Activated CD4-positive, alpha-beta T cell treated with anti-CD3 and anti-CD28 coated beads for 4 hours (primary cell): ENCODE data around the gene GCFC2.
A peak's percentile ranks its signal among the peaks of the same experiment; 100 is the strongest.
"Not testable (repeated sequence)": the region's sequence is repeated elsewhere in the genome, so short reads cannot be mapped to it uniquely, and the experiment has no call there.

Experiments
- DNase-seq, 2 donors: peaks; one replicate each; pipeline ENCODE4 v3.0.0-alpha.2; 2020

The GCFC2 gene

DNA sequence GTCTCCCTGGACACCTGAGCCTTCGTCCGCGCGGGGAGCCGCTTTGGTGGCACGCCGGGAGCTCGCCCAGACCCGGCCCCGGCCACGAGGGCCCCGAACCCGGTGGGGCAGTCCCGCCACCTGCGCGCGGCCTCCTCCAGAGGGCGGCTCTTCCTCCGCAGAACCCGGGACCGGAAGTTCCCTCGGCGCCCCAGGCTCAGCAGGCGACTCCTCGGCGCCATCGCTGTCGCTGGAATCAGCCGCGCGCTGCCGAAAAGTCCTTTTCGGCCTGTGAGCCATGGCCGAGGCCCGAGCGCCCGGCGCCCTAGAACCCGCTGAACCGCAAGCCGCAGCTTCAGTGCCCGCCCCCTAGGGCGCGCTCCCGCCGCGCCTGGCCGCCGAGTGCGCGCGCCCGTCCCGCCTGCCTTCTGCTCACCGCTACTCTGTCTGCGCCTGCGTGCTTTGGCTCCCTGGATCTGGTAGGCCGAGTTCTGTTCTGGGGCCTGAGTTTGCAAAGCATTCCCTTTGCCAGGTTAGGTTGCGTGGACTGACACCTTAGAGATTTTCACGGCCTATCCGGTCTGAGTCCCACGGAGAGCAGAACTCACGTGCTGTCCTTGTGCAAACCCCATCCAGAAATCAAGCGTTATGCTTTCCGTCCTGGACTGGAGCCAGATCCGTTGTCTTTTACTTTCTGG, at the start of gene GCFC2:
Gene GCFC2, minus strand, starts transcription at position 339 of the 677 bp plus-strand sequence. Its CDS starts 60 bp downstream, at position 279.
- DNase-seq, result peak; percentile 79 to 83

DNA sequence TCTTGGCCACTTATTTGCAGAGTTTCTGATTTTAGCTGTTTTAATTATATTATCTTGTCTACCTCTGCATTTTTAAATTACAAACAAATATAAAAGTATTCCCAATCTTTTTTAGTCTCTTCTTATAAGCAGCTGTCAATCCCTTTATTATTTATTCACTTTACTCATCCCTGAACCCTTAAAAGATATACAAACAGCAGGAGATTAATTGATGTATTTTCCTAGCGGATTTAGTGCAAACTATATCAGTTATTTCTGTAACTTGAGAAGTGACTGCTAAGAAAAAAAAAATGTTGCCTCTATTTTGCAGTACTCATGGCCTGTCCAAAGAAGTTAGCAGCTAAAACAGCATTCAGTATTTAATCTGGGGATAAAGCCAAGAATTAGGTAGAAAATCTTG, 42.1 kb upstream of the GCFC2 start:
- DNase-seq, result no peak

DNA sequence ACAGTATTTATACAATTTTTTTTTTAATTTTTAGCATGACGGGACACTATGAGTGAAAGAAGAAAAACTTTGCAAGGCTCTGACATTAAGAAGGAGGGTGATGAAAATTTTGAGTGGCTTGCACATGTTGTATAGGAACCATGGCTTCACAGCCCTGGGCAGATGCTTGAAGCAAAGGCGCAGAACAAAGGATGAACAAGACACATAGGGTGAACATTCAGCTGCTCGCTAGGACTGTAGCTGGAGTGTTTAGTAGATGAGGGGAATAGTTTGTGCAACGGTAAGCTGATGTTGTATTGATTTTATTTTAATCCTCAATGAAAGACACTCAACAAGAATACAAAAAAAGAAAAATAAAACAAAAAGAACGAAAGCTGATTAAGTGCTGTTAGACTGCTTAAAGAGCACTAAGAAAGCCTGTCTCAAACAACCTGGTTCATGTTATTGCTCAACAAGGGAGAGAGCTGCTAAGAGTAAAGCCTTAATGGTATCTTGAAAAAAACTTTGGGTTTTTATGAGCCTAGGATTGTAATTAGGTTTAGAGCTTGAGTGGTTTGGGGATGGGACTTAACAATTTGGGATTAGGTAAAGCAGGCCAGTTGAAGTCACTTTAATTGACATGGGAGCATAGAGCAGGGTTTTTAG, 41.2 kb upstream of the GCFC2 start:
- no peak for DNase-seq

DNA sequence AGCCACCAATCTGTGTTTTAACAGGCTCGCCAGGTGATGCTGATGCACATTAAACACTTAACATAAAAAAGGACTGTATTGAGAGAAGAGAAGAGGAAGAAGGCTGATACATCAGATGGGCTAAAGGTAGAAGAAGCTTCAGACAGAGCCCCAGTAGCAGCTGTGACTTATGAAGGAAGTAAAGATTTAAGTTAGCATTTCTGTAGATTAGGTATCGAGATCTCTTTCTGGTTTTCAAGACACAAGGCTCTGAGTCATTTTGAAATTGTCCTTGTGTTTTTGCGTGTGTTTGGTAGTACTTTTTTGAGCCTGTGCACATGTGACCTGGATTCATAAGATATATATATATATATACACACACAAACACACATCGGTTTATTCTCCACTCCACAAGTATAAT, 40.6 kb upstream of the GCFC2 start:
- DNase-seq, result no peak

DNA sequence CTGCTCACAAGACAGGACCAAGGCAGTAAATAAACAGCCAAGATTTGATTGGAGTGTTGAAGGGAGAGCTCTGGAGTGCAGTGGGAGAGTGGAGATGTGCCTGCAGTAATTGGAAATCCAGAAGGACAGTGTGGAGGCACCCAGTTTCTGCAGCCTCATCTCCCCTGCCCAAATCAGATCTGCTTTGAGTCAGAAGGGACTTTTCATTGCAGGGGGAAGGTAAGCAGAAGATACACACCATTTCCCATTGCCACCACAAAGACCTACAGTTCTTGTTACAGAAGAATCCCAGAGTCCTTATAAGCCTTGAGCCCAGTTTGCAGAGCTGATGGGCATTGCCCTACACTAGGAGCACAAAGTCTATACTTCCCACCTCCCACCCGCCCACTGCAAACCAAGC, 27.2 kb upstream of the GCFC2 start:
- no peak for DNase-seq

DNA sequence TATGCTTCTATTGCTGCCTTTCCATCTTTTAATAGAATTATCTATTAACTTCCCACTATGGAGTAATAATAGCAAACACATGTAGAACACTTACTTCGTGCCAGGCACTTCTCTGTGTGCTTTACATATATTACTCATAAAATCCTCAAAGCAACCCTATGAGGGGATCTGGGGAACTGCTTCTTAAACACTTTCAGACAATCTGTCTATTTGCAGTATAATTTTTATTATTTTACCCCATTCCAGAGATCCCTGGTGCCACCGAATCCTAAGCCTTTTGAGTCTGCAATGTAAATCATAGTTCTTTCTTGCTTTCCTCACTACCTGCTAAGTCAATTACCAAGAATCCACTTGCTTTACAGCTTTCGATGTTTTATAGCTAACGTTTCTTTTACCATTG, 25.6 kb upstream of the GCFC2 start:
- no peak for DNase-seq

DNA sequence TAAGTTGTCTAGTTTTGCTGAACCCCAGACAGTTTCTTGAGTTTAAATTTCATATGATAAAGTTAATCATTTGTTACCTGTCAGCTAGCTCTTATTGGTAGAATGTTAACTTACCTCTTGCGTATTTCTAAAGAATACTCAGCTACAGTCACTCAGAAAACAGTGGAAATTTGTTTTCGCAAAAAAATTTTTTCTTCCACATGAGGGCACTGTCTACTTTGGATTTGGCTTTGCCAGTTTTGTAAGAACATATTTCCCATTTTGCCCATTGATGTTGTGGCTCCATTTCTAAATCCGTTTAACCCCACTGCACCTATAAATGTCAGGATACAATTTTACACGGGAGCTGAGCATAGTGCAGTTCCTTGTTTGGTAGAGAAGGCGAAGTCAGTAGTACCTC, 19.1 kb upstream of the GCFC2 start:
- no peak for DNase-seq

DNA sequence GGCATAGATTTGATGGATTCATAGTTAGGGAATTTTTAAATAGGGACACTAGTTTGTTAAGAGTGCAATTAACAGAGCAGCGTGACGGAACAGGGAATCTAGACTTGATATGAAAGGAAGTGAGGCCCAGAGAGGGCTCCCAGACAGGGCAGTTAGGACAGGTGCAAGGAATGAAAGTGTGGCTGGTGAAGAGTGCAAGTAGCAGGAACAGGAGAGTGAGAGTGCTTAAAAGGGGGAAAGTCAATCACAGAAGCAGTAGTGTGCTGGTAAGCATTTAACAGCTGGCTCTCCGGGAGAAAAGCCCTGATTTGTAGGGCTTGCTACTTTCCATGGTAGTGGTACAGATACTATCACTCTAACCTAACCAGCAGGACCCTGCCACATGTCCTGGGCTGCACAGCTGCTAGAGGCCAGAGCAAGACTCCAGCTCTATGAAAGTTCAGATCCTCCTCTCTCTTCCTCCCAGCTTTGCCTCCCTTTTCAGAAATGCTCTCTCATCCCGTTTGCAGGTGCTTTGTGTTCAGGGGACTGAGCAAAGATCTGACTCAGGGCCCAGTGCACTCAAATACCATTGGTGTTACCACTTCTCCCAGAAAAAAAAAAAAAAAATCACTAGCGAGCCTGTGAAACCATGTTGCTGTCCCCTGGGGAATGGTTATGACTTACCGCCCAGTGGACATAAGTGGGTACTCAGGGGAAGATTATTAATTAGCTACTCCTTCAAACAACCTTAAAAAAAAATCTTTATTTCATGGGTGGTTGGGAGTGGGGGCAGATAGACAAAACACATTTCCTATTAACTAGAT, 18.1 kb upstream of the GCFC2 start:
- DNase-seq, result no peak

DNA sequence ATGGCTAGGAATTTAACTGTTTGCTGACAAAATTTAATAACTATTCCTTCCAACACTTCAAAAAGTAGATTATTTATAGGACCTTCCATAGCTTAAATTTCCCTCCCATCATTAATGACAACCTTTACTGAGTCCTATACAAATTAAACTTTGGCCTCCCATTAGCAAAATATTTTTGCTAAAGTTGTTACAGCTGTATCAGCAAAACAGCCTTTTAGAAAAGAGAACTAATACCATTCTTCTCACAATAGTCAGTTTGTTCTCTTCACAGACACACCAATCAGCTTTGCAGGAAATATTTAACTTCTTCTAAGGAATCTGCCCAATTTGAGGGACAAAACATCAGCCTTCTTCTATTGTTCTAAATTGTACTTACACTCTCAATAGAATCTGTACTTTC, 12.0 kb upstream of the GCFC2 start:
- DNase-seq, result no peak

DNA sequence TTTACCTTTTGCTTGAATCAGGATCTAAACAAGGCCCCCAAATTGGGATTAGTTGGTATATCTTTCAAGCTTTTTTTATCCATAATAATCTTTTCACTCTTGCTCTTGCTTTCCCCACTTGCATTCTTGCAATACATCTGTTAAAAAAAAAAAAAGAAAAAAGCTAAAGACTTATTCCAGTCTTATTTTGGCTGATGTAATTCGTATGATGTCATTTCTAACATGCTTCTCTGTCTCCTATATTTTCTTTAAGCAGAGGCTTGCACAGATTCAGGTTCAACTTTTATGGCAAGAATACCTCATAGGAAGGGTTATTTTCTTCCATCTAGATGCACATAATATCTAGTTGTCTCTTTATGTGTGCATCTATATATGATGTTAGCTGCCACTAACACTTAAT, 9.8 kb upstream of the GCFC2 start:
- DNase-seq, result no peak

DNA sequence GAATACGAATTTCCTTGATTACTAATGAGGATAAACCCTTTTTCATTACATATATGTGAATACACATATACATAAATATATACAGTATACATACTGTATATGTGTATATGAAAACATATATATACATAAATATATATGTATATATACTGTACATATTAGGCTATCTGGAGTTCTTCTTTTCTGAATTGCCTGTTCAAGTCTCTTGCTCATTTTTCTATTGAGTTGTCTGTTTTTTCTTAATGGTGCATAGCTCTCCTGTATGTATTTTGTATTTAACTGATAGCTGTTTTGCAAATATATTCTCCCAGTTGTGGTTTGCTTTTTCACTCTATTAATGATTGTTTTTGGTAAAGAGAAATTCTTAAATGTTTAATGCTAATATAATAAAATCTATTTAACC, 8.9 kb upstream of the GCFC2 start:
- DNase-seq, result no peak

DNA sequence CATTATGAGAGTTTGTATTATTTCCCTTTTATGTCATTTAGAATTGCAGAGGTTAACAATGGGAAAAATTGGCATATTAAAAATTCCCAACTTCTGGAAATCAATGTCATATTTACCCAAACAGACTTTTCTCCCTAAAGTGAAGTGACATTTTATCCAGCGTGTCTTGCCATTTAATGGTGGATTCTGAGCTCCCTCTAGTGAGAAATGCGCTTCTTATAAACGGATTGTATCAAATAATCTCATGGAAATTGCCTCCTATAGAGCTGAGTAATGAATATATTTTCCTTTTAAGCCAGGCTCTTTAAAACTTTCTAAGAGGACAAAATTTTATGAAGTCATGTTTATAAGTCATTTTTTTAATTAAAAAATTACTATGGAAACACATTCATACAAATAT, 5.7 kb upstream of the GCFC2 start:
- DNase-seq, result no peak

DNA sequence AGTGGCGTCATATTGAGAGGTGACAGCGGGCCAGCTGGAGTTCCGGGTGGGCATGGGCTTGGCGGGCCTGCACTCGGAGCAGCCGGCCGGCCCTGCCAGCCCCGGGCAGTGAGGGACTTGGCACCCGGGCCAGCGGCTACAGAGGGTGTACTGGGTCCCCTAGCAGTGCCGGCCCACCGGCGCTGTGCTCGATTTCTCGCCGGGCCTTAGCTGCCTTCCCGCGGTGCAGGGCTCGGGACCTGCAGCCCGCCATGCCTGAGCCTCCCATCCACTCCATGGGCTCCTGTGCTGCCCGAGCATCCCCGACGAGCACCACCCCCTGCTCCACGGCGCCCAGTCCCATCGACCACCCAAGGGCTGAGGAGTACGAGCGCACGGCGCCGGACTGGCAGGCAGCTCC, 875 bp upstream of the GCFC2 start:
- DNase-seq, result not testable (repeated sequence)

DNA sequence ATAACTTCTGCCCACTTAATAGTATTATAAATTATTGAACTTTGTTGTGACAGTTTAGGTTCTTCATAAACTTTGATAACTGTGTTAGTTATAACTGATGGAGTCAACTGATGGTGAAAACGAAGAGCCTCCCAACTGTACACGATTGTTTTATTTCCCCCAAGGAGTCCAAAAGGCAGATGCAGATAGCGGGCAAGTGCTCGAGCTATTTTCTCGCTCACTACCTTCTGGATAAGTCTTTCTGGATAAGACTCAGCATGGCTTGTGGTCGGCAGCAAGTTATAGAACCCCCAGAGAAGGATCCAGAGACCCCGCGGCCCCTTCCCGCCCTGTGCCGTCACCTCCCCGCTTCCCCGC, 517 bp downstream of the GCFC2 start:
- DNase-seq, result no peak

DNA sequence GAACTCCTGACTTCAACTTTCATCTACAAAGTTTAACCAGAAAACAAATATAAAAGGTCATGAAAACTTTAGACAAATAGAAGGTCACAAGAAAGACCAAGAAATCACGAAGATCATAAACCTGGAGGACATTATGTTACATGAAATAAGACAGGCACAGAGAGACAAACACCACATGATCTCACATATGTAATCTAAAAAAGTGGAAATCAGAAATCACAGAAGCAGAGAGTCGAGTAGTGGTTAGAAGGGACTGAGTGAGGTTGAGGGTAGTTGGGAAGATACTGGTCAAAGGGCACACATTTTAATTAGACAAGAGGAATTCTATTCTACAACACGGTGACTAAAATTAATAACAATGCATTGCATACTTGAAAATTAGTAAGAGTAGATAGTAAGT, 1.4 kb downstream of the GCFC2 start:
- DNase-seq, result no peak

DNA sequence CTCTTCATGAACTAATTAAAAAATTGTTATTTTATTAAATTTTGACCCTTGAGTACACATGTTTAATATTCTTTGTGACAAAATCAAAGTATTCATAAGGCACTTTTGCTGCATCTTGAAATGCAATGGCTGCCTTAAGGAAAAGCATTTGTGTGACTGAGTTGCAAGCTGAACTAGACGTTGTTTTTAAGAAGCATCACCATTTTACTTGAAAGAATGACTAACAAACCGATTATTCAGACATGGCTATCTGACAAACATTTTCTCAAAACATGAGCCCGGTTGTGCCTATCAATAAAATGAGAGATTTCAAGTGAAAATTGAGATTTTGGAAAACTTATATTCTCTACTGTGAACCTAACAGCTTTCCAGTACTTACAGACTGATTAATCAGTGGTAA, 2.8 kb downstream of the GCFC2 start:
- DNase-seq, result no peak

DNA sequence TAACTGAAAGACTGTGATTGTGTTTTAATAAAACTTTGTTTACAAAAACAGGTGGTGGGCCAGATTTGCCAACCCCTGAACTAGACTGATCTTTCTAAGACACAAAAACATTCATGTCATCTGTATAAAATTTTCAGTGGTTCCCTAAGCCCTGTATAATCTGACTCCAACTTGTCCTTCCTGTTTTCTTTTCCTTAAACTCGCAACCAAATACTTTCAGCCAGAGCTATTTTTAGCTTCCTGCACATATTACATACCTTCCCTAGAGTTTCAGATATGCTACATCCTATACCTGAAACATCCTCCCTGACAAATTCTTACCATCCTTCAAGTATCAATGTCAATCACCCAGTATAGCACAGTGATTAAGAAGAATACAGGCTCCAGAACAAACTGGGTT, 4.8 kb downstream of the GCFC2 start:
- no peak for DNase-seq

DNA sequence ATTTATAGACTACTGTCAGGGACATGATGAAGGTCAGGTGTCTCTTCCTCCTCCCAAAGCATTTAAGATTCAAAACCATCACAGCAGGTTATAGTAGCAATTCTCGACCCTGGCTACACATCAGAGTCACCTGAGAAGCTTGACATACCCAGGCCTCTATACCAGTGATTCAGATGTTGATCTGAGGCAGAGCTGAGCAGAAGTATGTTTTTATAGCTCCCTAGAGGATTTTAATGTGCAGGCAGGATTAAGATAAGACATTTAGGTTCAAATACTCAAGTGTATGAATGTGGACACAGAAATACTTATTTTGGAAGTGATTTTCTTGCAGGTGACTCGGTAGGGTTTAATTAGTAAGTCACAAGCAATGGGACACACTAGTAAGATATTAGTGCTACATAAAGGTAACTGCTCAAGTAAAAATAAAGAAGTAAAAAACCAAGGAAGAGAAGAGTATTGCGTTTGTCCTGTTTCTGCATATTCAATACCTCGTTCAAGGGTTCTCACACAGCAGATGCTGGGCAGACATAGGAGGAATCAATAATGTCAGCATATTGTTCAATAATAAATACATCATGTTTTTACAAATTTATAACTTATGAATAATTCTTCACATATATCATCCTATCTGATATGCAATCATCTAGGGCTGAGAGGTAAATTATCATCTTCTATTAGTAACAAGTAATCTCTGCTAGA, 7.0 kb downstream of the GCFC2 start:
- no peak for DNase-seq

DNA sequence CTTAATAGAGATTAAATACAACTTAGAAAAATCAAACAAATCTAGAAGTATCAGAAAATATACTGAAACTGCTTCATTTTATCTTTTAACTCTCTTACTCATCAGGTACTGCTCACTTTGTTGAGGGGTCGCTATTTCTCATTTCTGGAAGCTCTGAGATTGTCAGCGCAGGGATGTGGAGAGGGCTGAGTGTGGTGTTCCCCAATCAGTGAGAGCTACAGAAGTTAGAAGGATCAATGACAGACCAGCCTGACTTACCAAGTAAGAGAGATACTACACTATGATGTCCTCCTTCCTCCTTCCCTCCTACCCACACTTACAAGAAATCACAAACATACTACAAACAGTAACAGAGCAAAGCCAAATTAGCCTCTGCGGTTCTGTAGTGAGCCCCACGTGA, 8.1 kb downstream of the GCFC2 start:
- no peak for DNase-seq

DNA sequence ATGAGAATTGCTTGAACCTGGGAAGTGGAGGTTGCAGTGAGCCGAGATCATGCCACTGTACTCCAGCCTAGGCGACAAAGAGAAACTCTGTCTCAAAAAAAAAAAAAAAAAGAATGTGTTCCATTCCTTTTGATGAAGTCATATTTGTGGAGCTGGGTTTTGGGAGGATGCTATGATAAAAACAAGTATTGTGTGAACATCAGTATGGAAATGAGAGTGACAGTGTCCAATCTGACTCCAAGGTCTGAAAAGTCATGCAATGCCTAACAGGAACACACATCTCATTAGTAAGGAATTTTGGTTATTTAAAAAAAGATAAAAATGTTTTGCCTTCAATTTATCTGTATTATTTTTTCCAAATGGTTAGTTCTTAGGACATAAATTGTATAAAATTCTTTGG, 11.8 kb downstream of the GCFC2 start:
- DNase-seq, result no peak

DNA sequence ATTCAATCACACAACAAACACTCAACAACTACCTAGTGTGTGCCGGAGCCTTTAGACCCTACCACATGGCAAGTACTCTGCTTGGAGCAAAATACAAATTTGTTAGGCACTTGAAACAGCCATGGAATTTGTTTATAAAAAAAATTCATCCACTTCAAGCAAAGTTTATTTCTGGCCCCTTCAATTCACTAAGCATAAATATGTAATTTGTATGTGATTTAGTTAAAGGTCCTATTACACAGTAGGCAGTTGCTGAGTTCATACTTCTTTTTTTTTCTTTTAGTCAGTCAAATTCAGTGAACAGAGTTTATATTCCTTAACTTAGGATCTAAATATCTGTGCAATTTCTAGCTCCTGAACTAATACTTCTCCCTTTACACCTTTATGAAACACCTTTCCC, 22.5 kb downstream of the GCFC2 start:
- DNase-seq, result no peak

DNA sequence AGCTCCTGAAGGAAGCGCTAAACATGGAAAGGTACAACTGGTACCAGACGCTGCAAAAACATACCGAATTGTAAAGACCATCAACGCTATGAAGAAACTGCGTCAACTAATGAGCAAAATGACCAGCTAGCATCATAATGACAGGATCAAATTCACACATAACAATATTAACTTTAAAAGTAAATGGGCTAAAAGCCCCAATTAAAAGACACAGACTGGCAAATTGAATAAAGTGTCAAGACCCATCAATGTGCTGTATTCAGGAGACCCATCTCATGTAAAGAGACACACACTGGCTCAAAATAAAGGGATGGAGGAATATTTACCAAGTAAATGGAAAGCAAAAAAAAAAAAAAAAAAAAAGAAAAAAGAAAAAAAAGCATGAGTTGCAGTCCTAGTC, 27.3 kb downstream of the GCFC2 start:
- not testable (repeated sequence) for DNase-seq

DNA sequence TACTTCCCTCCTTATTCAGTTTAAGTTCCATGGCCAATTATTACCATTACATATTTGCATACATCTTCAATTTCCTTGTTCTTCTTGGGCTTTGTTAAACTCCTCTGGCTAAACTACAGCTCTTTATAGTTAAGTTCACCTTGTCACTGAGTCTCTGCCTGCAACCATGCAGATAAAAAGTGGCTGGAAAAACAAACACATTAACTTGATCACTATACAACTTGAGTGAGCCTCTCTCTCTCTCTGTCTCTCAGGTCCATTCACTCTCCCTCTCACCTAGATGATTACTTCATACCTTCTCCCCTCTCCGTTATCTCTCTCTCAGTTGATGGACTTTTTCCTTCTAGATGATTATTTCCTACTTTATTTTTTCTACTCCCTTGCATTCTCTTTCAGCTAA, 30.3 kb downstream of the GCFC2 start:
- no peak for DNase-seq

DNA sequence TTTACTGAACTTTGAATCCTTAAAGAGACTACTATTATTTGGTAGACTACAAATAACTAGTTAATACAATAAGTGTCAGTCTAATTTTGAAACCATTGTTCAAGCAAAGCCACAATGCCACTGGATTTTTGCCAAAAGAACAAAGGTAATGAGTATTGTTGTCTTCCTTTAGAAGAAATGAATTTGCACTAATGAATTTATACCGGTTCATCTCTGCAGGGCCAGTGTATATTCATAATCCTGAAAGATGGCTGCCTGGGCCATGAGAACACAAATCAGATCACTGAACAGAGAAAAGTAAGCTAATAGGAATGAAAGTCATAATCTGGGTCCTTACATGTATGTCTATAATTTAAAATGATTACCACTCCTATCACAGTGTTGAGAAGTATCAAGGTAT, 31.2 kb downstream of the GCFC2 start:
- no peak for DNase-seq
